DND-41 (cell line): ENCODE data around the gene CYB5R4.

Experiments used
- ATAC-seq: fragments of 200-7000 bp; cut with Tn5 transposase; 3 replicates; pipeline ENCODE4 v1.9.1; 2021; ENCODE audit warnings: low read depth; ENCODE audit not compliant: insufficient read depth
- DNase-seq: peaks from one replicate; pipeline ENCODE4 v3.0.0-alpha.2; 2020
- H2AFZ ChIP-seq: 2 replicates; pipeline ENCODE4 v1.6.0; 2012; ENCODE audit warnings: low read depth, low read length
- H3K27ac ChIP-seq: 2 replicates; pipeline ENCODE4 v1.5.1; 2012; ENCODE audit warnings: low read length, inconsistent platforms
- H3K27me3 ChIP-seq: fragments of 200-600 bp; sonication (generic); 2 replicates; pipeline ENCODE4 v1.6.0; 2012; ENCODE audit warnings: low read length, mild to moderate bottlenecking, inconsistent platforms; ENCODE audit not compliant: insufficient read depth, poor library complexity
- H3K36me3 ChIP-seq: 2 replicates; pipeline ENCODE4 v1.5.1; 2012; ENCODE audit warnings: low read length, inconsistent platforms; ENCODE audit not compliant: insufficient read depth
- H3K4me1 ChIP-seq: 2 replicates; pipeline ENCODE4 v1.5.1; 2012; ENCODE audit warnings: mild to moderate bottlenecking, low read length; ENCODE audit not compliant: insufficient read depth
- H3K4me2 ChIP-seq: 2 replicates; pipeline ENCODE4 v1.6.0; 2012; ENCODE audit warnings: mild to moderate bottlenecking, moderate library complexity, low read length, inconsistent platforms; ENCODE audit not compliant: insufficient read depth
- H3K4me3 ChIP-seq, 2 experiments: fragments of 200-600 bp in 1 of 2; shearing (Covaris generic) in 1 of 2; 2 replicates each; pipeline ENCODE4 v1.5.1; 2012 to 2016; ENCODE audit warnings: inconsistent platforms in 2 of 2, low read length in 2 of 2, mild to moderate bottlenecking in 2 of 2, low read depth in 1 of 2, moderate library complexity in 1 of 2
- H3K79me2 ChIP-seq: 2 replicates; pipeline ENCODE4 v1.6.0; 2012; ENCODE audit warnings: low read length, inconsistent platforms; ENCODE audit not compliant: insufficient read depth
- H3K9ac ChIP-seq: 2 replicates; pipeline ENCODE4 v1.6.0; 2012; ENCODE audit warnings: low read depth, mild to moderate bottlenecking, inconsistent platforms, low read length, moderate library complexity
- H3K9me3 ChIP-seq: 2 replicates; pipeline ENCODE4 v1.5.1; 2012; ENCODE audit warnings: low read length, moderate library complexity, mild to moderate bottlenecking, inconsistent platforms; ENCODE audit not compliant: insufficient read depth, severe bottlenecking
- H4K20me1 ChIP-seq: 2 replicates; pipeline ENCODE4 v1.6.0; 2012; ENCODE audit warnings: low read length; ENCODE audit not compliant: insufficient read depth
- CTCF ChIP-seq: IDR thresholded peaks from 2 replicates; pipeline ENCODE4 v1.5.1; 2012; ENCODE audit warnings: borderline replicate concordance, low read length, moderate library complexity, mild to moderate bottlenecking; ENCODE audit not compliant: poor library complexity, severe bottlenecking; ENCODE audit errors: extremely low read depth
- EZH2 ChIP-seq: IDR thresholded peaks from 3 replicates; pipeline ENCODE4 v1.6.1; 2012; ENCODE audit warnings: borderline replicate concordance, low read depth, mild to moderate bottlenecking, moderate library complexity, low read length, inconsistent platforms; ENCODE audit not compliant: severe bottlenecking

CYB5R4 gene

GRCh38 chr6:83976871-83977270 lies 117.4 kb downstream of the CYB5R4 start:
- no peak overlapping the region for H3K4me2 ChIP-seq
- no peak overlapping the region for H3K27ac ChIP-seq
- no peaks in the 10 kb centered on the region for H3K36me3 ChIP-seq
- H3K4me3 ChIP-seq: no peak overlapping the region
- H3K27me3 ChIP-seq: no peaks in the 10 kb centered on the region
- H3K9me3 ChIP-seq: peaks cover 3% of the 10 kb centered on the region
- no peaks in the 10 kb centered on the region for H4K20me1 ChIP-seq
- TF ChIP-seq CTCF: no peak
- TF ChIP-seq EZH2: no peak
- no peaks in the 10 kb centered on the region for H3K79me2 ChIP-seq
- no peak overlapping the region for H2AFZ ChIP-seq
- no peaks in the 10 kb centered on the region for H3K4me1 ChIP-seq
- DNase-seq: no peak
- H3K9ac ChIP-seq: no peak overlapping the region
- ATAC-seq: no peak

GRCh38 chr6:83978324-83978734 lies 118.8 kb downstream of the CYB5R4 start:
- peaks cover under 1% of the 10 kb centered on the region for H3K9me3 ChIP-seq
- H3K27ac ChIP-seq: no peak overlapping the region
- DNase-seq: no peak
- no peak overlapping the region for H2AFZ ChIP-seq
- no peaks in the 10 kb centered on the region for H4K20me1 ChIP-seq
- no peaks in the 10 kb centered on the region for H3K27me3 ChIP-seq
- H3K4me3 ChIP-seq: no peak overlapping the region
- H3K36me3 ChIP-seq: no peaks in the 10 kb centered on the region
- TF ChIP-seq EZH2 (no peak), CTCF (no peak)
- ATAC-seq: no peak
- H3K4me1 ChIP-seq: no peaks in the 10 kb centered on the region
- no peaks in the 10 kb centered on the region for H3K79me2 ChIP-seq
- H3K9ac ChIP-seq: no peak overlapping the region
- no peak overlapping the region for H3K4me2 ChIP-seq

GRCh38 chr6:83978997-83979396 lies 119.5 kb downstream of the CYB5R4 start:
- TF ChIP-seq EZH2 (no peak), CTCF (no peak)
- Histone ChIP-seq H3K4me1 (no peaks in the 10 kb centered on the region), H3K9ac (no peak overlapping the region), H3K4me2 (no peak overlapping the region), H3K79me2 (no peaks in the 10 kb centered on the region), H3K4me3 (no peak overlapping the region), H3K36me3 (no peaks in the 10 kb centered on the region), H3K27ac (no peak overlapping the region), H4K20me1 (no peaks in the 10 kb centered on the region), H3K9me3 (no peaks in the 10 kb centered on the region), H3K27me3 (no peaks in the 10 kb centered on the region), H2AFZ (no peak overlapping the region)
- no peak for DNase-seq
- no peak for ATAC-seq

GRCh38 chr6:83984411-83984810 lies 124.9 kb downstream of the CYB5R4 start:
- TF ChIP-seq CTCF (no peak), EZH2 (no peak)
- no peak overlapping the region for H2AFZ ChIP-seq
- no peak overlapping the region for H3K27ac ChIP-seq
- H3K4me1 ChIP-seq: no peaks in the 10 kb centered on the region
- no peaks in the 10 kb centered on the region for H3K27me3 ChIP-seq
- no peaks in the 10 kb centered on the region for H4K20me1 ChIP-seq
- no peak for DNase-seq
- no peak overlapping the region for H3K4me3 ChIP-seq
- H3K36me3 ChIP-seq: no peaks in the 10 kb centered on the region
- no peak for ATAC-seq
- H3K9me3 ChIP-seq: no peaks in the 10 kb centered on the region
- H3K79me2 ChIP-seq: no peaks in the 10 kb centered on the region
- no peak overlapping the region for H3K4me2 ChIP-seq
- H3K9ac ChIP-seq: no peak overlapping the region
